HG03460 (cell line): ENCODE data around the gene SSH2.

Experiments
- ATAC-seq: cut with Tn5 transposase; IDR thresholded peaks from one replicate; pipeline ENCODE4 v1.9.1; 2021; ENCODE audit not compliant: unreplicated experiment

SSH2 gene

GRCh38 chr17:29615048-29615385, 315.0 kb downstream of the SSH2 start:
- no peak for ATAC-seq

DNA sequence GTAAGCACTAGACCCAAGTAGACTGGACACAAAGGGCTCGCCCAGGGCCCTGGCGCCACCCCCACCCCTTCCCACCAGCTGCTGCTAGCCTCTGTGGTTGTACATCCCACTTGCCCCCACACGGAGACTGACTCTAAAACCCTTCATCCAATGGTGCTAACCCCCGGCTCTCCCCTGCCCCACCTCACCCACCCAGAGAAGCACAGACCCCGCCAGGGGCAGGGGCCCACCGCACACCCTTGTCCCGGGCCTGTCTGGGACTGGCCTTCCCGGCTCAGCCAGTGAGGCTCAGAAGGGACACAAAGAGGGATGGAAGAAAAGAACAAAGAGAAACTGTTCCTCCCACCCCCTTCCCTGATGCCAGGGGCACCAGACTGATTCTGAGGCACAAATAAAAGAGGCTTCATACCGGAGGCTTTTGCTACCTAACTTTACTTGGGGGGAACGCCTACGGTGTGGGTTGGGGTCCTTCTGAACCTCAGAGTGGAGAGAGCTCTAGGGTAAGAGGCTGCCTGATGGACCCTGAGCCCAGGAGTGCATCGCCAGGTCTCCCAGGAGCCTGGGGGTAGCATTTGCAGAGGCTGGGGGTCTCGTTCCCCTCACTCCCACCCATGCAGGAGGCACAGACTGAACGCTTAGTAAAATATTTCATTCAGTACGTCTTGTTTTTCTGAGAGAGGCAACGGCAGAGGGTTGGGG, 315.5 kb downstream of the SSH2 start:
- no peak for ATAC-seq

- ATAC-seq: no peak
Observed at GRCh38 chr17:29613856-29614255, 316.2 kb downstream of the SSH2 start.

- no peak for ATAC-seq
Observed at GRCh38 chr17:29613352-29613837, 316.6 kb downstream of the SSH2 start.

GRCh38 chr17:29612404-29613280, 317.4 kb downstream of the SSH2 start:
- no peak for ATAC-seq

DNA sequence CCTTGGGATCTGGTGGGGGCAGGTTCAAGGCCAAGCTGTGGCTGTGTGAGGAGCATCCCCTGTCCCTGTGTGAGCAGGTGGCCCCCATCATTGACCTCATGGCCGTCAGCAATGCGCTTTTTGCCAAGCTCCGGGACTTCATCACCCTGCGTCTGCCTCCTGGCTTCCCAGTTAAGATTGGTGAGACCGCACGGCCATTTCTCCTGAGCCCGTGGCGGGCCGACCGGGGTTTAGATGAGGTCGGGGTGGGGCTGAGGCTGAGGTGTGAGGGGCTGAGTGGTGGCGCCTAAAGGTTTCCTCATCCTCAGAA, 318.0 kb downstream of the SSH2 start:
- ATAC-seq: no peak

DNA sequence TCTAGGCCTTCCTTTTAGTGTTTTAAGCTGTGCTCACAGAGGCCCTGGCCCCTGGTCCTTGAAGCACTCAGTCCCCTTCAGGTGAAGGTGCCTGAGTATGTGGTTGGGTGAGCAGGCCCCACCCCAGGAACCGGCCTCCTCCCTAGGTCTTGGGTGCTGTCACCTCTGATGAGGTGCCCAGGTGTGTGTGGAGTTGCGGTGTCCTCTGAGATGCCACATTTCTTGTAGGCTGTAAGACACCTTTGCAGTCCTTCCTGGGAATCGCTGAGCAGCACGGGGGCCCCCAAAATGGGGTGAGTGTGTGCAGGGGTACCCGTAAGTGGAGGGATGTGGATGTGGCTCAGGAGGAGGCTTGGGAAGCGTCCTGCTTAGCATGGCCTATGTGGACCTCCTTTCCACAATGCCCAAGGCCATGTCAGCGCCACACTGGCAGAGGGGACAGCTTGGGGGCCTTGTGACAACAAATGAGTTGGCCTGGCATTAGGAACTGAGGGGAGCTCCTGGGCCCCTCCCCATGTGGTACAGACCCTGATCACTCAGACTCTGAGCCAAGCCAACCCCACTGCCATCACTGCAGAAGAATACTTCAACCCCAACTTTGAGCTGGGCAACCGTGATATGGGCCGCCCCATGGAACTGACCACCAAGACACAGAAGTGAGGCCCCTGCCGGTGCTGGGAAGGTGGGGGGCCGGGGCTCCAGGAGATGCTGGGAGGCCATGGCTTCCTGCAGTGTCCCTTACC, 318.5 kb downstream of the SSH2 start:
- no peak for ATAC-seq

- no peak for ATAC-seq
Observed at GRCh38 chr17:29610395-29610794, 319.6 kb downstream of the SSH2 start.

DNA sequence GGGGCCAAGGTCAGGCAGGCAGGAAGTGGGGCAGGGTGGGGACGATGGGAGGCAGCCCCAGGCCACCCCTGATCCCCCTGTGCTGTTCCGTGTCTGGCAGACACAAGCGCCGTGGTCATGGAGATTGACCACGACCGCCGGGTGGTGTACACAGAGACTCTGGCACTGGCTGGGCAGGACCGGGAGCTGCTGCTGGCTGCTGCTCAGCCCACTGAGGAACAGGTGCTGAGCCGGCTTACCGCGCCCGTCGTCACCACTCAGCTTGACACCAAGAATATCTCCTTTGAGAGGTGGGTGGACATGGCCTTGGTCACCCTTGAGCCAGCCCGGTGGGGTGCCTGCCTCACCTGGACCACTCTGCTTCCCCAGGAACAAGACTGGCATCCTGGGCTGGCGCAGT, 321.0 kb downstream of the SSH2 start:
- ATAC-seq: no peak

DNA sequence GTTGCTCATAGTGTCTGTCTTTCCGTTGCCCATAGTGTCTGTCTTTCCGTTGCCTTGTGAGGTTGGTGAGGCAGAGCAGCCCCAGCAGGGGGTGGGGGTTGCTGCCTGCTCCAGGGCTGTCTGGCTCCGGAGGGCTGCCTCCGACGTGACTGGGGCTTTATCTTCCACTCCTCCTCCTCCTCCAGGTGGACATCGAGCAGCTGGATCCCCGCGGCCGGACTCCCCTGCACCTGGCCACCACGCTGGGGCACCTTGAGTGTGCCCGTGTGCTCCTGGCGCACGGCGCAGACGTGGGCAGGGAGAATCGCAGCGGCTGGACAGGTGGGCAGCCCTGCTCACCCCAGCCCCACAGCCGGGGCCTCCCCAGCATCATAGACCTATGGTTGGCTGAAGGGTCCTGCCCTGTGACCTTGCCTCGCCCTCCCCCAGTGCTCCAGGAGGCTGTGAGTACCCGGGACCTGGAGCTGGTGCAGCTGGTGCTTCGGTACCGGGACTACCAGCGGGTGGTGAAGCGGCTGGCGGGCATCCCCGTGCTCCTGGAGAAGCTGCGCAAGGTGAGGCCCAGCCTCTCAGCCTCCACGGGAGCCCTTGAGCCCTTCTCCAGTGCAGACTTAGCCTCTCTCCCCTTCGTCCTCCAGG, 322.4 kb downstream of the SSH2 start:
- no peak for ATAC-seq

- ATAC-seq: no peak
Observed at GRCh38 chr17:29603109-29603674, 326.8 kb downstream of the SSH2 start.

DNA sequence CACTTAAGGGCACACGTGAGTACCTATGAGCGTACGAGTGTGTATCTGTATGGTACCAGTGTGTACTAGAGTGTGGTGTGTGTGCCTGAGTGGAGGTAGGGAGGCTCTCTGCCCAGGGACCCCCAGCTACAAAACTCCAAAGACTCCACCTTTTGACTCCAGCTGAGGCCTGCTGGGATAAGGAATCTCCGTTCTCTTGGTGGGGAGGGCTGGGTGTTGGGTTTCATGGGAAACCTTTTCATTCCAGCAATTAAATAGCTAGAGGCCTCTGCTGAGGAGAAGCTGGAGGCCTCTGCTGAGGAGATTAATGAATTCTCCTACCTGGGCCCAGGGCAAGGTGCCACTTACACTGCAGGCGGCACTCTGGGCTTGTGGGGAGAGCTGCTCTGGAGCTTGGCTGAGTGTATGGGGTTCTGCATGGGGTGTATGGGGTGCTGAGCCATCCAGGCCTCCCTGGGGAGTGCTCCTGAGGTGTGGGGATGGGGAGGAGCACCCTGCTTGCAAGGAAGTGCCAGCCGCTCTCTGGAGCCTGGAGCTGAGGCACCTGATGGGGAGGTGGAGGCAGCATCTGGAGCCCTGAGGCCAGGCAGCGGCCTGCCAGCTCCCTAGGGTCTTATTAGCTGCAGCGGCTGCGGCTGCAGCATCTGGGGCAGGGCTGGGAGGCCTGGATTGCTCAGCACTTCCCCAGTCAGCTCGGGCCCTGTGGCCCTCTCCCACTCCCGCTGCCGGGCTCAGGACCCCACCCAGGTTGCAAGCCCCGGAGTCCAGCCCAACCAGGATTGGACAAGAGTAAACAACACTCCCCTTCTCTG, 332.5 kb downstream of the SSH2 start:
- no peak for ATAC-seq

DNA sequence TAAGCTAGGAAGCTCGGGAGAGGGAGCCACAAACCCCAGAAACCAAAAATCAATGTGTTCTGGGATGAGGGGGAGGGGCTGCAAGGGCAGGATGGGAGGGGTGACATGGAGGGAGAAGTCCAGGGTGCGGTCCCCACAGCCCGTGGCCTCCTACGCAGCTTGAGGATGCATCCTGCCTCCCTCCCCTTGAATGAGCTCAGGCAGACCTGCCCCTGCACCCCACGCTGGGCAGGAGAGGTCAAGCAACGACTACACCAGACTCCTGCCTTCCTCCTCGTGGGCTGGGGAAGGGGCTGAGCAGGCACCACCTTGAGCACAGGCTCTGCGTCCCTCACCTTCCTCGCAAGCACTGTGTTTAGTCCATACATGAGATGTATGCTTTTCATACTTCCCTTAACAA, 333.2 kb downstream of the SSH2 start:
- ATAC-seq: no peak

- ATAC-seq: no peak
Observed at GRCh38 chr17:29595943-29596774, 333.9 kb downstream of the SSH2 start.

- no peak for ATAC-seq
Observed at GRCh38 chr17:29595107-29595942, 334.7 kb downstream of the SSH2 start.

DNA sequence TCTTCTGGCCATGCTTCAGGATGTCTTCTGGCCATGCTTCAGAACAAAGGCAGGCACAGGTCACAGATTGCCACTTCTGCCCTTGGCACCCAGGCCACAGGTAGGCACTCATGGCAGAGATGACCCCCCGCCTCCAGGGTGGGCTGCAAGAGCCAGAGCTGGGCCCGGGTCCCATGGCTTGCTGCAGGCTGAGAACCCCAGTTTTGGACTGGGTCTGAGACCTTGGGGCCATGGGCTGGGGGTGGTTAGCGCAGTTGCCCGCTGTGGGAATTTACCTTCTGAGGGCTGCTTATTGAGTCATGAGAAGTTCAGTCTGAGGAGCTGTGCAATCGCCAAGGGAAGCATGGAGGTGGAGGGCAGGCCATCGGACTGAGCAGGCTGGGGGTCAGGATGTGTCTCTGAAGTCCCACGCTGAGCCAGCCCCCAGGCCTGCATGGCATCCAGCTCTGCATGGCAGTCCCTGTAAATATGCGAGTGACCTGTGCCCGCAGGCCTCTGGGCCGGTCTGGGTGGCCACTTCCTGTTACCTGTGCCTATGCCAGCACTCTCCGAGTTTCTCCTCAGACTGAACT, 335.4 kb downstream of the SSH2 start:
- no peak for ATAC-seq

- ATAC-seq: no peak
Observed at GRCh38 chr17:29593591-29594518, 336.2 kb downstream of the SSH2 start.
